ENCODE measurements around the gene LRRN3. TPM values are rescaled to one million over a fixed set of nuclear protein-coding genes. Genes with fewer than 3 reads are reported as not detected.
"Not testable (repeated sequence)": the region's sequence is repeated elsewhere in the genome, so short reads cannot be mapped to it uniquely, and the experiment has no call there.

The LRRN3 gene
- total RNA-seq, 1 donor = 3.8 TPM

GRCh38 chr7:111068618-111069017 is 22.3 kb upstream of the LRRN3 start:
- no peak overlapping the region for H3K4me3 ChIP-seq (ENCODE audit: low read length)
- no peaks in the 10 kb centered on the region for H3K9me3 ChIP-seq (ENCODE audit: low read depth, low read length)
- no peaks in the 10 kb centered on the region for H3K27me3 ChIP-seq (ENCODE audit: insufficient read depth, low read length)
- H3K4me1 ChIP-seq (ENCODE audit: insufficient read depth, low read length) = no peaks in the 10 kb centered on the region

GRCh38 chr7:111071556-111071955 is 19.4 kb upstream of the LRRN3 start:
- Histone ChIP-seq H3K27me3 (ENCODE audit: insufficient read depth, low read length) (no peaks in the 10 kb centered on the region), H3K4me1 (ENCODE audit: insufficient read depth, low read length) (no peaks in the 10 kb centered on the region), H3K4me3 (ENCODE audit: low read length) (no peak overlapping the region), H3K9me3 (ENCODE audit: low read depth, low read length) (no peaks in the 10 kb centered on the region)

GRCh38 chr7:111072658-111073057 is 18.3 kb upstream of the LRRN3 start:
- not testable (repeated sequence) for H3K9me3 ChIP-seq (ENCODE audit: low read depth, low read length); H3K4me1 ChIP-seq (ENCODE audit: insufficient read depth, low read length); H3K4me3 ChIP-seq (ENCODE audit: low read length); H3K27me3 ChIP-seq (ENCODE audit: insufficient read depth, low read length)

- Histone ChIP-seq H3K4me3 (ENCODE audit: low read length) (no peak overlapping the region), H3K9me3 (ENCODE audit: low read depth, low read length) (no peaks in the 10 kb centered on the region), H3K4me1 (ENCODE audit: insufficient read depth, low read length) (no peaks in the 10 kb centered on the region), H3K27me3 (ENCODE audit: insufficient read depth, low read length) (no peaks in the 10 kb centered on the region)
Observed at GRCh38 chr7:111074071-111074747, 16.7 kb upstream of the LRRN3 start.

GRCh38 chr7:111074748-111075146 is 16.2 kb upstream of the LRRN3 start:
- Histone ChIP-seq H3K9me3 (ENCODE audit: low read depth, low read length) (no peaks in the 10 kb centered on the region), H3K4me3 (ENCODE audit: low read length) (no peak overlapping the region), H3K4me1 (ENCODE audit: insufficient read depth, low read length) (no peaks in the 10 kb centered on the region), H3K27me3 (ENCODE audit: insufficient read depth, low read length) (no peaks in the 10 kb centered on the region)

GRCh38 chr7:111075498-111075897 is 15.4 kb upstream of the LRRN3 start:
- Histone ChIP-seq H3K4me1 (ENCODE audit: insufficient read depth, low read length) (no peaks in the 10 kb centered on the region), H3K4me3 (ENCODE audit: low read length) (no peak overlapping the region), H3K9me3 (ENCODE audit: low read depth, low read length) (no peaks in the 10 kb centered on the region), H3K27me3 (ENCODE audit: insufficient read depth, low read length) (no peaks in the 10 kb centered on the region)

- H3K27me3 ChIP-seq (ENCODE audit: insufficient read depth, low read length) = no peaks in the 10 kb centered on the region
Observed at GRCh38 chr7:111076205-111076604, 14.7 kb upstream of the LRRN3 start.

GRCh38 chr7:111077001-111077400 is 13.9 kb upstream of the LRRN3 start:
- H3K4me3 ChIP-seq (ENCODE audit: low read length) = no peak overlapping the region
- no peaks in the 10 kb centered on the region for H3K9me3 ChIP-seq (ENCODE audit: low read depth, low read length)
- no peaks in the 10 kb centered on the region for H3K4me1 ChIP-seq (ENCODE audit: insufficient read depth, low read length)
- H3K27me3 ChIP-seq (ENCODE audit: insufficient read depth, low read length) = no peaks in the 10 kb centered on the region

More at GRCh38 chr7:111076205-111076604, 14.7 kb upstream of the LRRN3 start:
- no peaks in the 10 kb centered on the region for H3K9me3 ChIP-seq (ENCODE audit: low read depth, low read length)
- H3K4me1 ChIP-seq (ENCODE audit: insufficient read depth, low read length) = no peaks in the 10 kb centered on the region
- no peak overlapping the region for H3K4me3 ChIP-seq (ENCODE audit: low read length)

- no peak overlapping the region for H3K4me3 ChIP-seq (ENCODE audit: low read length)
- no peaks in the 10 kb centered on the region for H3K27me3 ChIP-seq (ENCODE audit: insufficient read depth, low read length)
- H3K4me1 ChIP-seq (ENCODE audit: insufficient read depth, low read length) = peaks cover 9% of the 10 kb centered on the region
- H3K9me3 ChIP-seq (ENCODE audit: low read depth, low read length) = no peaks in the 10 kb centered on the region
Observed at GRCh38 chr7:111080495-111081105, 10.3 kb upstream of the LRRN3 start.

- peaks cover 9% of the 10 kb centered on the region for H3K4me1 ChIP-seq (ENCODE audit: insufficient read depth, low read length)
- no peaks in the 10 kb centered on the region for H3K27me3 ChIP-seq (ENCODE audit: insufficient read depth, low read length)
- no peak overlapping the region for H3K4me3 ChIP-seq (ENCODE audit: low read length)
- no peaks in the 10 kb centered on the region for H3K9me3 ChIP-seq (ENCODE audit: low read depth, low read length)
Observed at GRCh38 chr7:111081546-111082267, 9.2 kb upstream of the LRRN3 start.

- H3K4me3 ChIP-seq (ENCODE audit: low read length) = no peak overlapping the region
- H3K9me3 ChIP-seq (ENCODE audit: low read depth, low read length) = no peaks in the 10 kb centered on the region
- H3K4me1 ChIP-seq (ENCODE audit: insufficient read depth, low read length) = peaks cover 9% of the 10 kb centered on the region
- no peaks in the 10 kb centered on the region for H3K27me3 ChIP-seq (ENCODE audit: insufficient read depth, low read length)
Observed at GRCh38 chr7:111082351-111082750, 8.6 kb upstream of the LRRN3 start.

- no peaks in the 10 kb centered on the region for H3K9me3 ChIP-seq (ENCODE audit: low read depth, low read length)
- no peak overlapping the region for H3K4me3 ChIP-seq (ENCODE audit: low read length)
- no peaks in the 10 kb centered on the region for H3K27me3 ChIP-seq (ENCODE audit: insufficient read depth, low read length)
- peaks cover 9% of the 10 kb centered on the region for H3K4me1 ChIP-seq (ENCODE audit: insufficient read depth, low read length)
Observed at GRCh38 chr7:111083413-111083812, 7.5 kb upstream of the LRRN3 start.

- Histone ChIP-seq H3K4me3 (ENCODE audit: low read length) (no peak overlapping the region), H3K9me3 (ENCODE audit: low read depth, low read length) (no peaks in the 10 kb centered on the region), H3K4me1 (ENCODE audit: insufficient read depth, low read length) (peaks cover 9% of the 10 kb centered on the region), H3K27me3 (ENCODE audit: insufficient read depth, low read length) (no peaks in the 10 kb centered on the region)
Observed at GRCh38 chr7:111085356-111085755, 5.6 kb upstream of the LRRN3 start.

- Histone ChIP-seq H3K9me3 (ENCODE audit: low read depth, low read length) (no peaks in the 10 kb centered on the region), H3K4me1 (ENCODE audit: insufficient read depth, low read length) (peaks cover 9% of the 10 kb centered on the region), H3K27me3 (ENCODE audit: insufficient read depth, low read length) (no peaks in the 10 kb centered on the region), H3K4me3 (ENCODE audit: low read length) (no peak overlapping the region)
Observed at GRCh38 chr7:111086532-111086931, 4.4 kb upstream of the LRRN3 start.

GRCh38 chr7:111088328-111088727 is 2.6 kb upstream of the LRRN3 start:
- H3K27me3 ChIP-seq (ENCODE audit: insufficient read depth, low read length) = no peaks in the 10 kb centered on the region
- no peaks in the 10 kb centered on the region for H3K9me3 ChIP-seq (ENCODE audit: low read depth, low read length)
- no peak overlapping the region for H3K4me3 ChIP-seq (ENCODE audit: low read length)
- peaks cover 5% of the 10 kb centered on the region for H3K4me1 ChIP-seq (ENCODE audit: insufficient read depth, low read length)

Data from mononuclear cell (primary cell).